GM18499 (cell line): ENCODE measurements around the gene ALDH1A1.

ENCODE experiments used
- ATAC-seq: cut with Tn5 transposase; IDR thresholded peaks from one replicate; pipeline ENCODE4 v1.9.1; 2021; ENCODE audit warnings: moderate number of reproducible peaks; ENCODE audit not compliant: insufficient read depth, unreplicated experiment

The ALDH1A1 gene

GRCh38 chr9:72921888-72922654 is 30.8 kb downstream of the ALDH1A1 start:
- no peak for ATAC-seq

DNA sequence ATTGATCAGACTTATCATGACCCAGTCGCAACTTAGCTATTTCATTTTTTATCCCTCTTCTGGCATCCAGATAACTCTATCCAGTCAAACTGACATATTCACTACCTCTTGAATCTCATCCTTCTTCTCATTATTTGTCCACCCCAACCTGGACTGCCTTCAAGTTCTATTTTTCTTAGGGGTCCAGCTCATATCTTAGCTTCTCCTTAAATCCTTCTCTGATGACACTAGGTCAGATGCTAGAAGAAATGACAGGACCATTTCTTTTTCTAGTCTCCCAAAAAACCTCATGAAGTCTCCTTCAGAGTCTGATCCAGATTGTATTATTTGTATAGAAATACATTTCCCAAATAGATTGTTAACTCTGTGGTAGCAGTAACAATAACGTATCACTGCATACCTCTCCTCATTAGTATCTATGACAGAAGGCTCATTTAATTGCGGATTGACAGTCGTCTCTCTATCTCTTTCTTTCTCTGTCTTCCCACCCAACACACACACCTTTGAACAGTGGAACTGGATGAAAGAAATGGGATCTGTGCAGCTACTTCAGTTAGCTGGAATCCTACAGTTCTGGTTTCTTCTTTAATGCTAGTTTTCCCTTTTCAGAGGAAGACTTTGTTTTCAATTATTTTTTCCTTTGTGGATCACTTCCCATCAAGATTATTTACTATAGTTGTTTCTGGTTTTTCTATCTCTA is 33.5 kb downstream of the ALDH1A1 start:
- no peak for ATAC-seq

GRCh38 chr9:72917892-72918509 is 34.9 kb downstream of the ALDH1A1 start:
- no peak for ATAC-seq

GRCh38 chr9:72915659-72916058 is 37.2 kb downstream of the ALDH1A1 start:
- no peak for ATAC-seq

GRCh38 chr9:72914750-72915149 is 38.1 kb downstream of the ALDH1A1 start:
- ATAC-seq, result no peak

DNA sequence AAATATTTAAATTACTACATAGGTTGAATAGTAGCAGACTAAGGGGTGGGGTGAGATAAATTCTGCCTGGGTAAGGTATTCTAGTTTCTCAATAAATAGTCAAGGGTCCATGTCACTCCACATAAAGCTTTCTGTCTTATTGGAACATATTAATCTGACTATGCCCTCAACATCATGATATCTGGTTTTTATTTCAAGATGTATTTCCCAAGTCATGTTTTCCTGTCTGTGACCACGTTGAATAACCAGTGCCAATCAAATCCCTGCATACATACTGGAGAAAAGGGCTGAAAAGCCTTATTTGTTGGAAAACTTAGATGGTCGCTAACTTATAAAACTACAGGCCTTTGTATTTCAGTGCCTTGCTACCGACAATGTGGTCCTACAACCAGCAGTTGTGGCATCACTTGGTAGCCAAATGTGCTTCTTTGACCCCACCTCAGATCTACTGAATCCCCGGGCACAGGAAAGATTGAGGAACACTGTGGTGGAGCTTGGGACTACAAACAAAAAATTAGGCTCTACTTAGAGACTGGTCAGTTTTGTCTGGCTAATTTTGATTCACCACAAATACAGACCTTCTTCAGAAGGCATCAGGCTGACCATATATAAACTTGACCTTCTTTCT is 39.4 kb downstream of the ALDH1A1 start:
- no peak for ATAC-seq

- ATAC-seq, result no peak
Measured at GRCh38 chr9:72912476-72913381, 40.1 kb downstream of the ALDH1A1 start.

DNA sequence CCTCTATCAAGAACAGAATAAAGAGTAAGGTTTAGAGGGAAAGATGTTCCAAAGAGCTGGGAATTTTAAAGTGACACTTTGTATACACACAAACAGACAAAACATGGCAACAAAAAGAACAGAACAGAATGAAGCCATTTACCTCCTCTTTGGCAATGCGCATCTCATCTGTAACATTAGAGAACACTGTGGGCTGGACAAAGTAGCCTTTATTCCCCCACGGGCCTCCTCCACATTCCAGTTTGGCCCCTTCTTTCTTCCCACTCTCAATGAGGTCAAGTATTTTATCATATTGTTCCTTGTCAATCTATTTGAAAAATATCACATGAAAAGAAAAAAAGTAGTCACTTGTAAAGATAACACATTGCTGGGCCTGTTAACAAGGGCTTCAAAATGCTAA is 41.0 kb downstream of the ALDH1A1 start:
- ATAC-seq, result no peak

GRCh38 chr9:72911247-72911775 is 41.5 kb downstream of the ALDH1A1 start:
- ATAC-seq, result no peak

GRCh38 chr9:72909428-72909827 is 43.4 kb downstream of the ALDH1A1 start:
- no peak for ATAC-seq

DNA sequence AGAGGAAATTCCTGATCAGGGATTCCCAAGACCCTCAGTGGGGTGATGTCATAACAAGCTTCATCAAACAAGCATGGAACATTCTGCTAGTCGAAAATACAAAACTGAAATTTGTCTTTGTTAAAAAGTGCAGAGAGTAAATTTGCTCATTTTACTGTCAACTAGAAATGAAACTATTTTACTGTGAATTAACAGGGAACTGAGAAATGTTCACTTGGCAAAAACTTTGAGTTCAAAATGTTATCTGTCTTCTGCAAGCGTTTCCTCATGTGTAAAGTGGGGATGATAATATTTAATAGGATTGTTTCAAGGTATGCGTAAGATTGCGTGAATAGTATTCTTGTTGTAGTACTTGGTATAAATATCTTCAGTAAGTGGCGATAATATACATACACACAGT is 45.4 kb downstream of the ALDH1A1 start:
- ATAC-seq, result no peak

DNA sequence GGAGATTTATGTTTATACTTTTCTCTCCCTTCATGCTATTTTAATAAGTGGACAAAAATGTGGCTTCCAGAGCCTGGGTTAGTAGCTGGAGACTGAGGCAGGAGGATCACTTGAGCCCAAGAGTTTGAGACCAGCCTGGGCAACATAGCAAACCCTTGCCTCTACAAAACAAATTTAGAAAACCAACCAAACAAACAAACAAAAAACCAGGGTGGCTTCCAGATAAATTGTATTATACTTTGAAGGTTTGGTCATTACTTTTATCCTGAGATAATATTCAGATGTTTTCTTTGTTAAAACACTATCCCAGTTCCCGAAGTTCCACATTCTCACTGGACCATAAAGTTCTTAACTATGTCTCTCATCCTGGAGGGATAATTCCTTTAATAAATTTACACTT is 46.0 kb downstream of the ALDH1A1 start:
- ATAC-seq, result no peak

DNA sequence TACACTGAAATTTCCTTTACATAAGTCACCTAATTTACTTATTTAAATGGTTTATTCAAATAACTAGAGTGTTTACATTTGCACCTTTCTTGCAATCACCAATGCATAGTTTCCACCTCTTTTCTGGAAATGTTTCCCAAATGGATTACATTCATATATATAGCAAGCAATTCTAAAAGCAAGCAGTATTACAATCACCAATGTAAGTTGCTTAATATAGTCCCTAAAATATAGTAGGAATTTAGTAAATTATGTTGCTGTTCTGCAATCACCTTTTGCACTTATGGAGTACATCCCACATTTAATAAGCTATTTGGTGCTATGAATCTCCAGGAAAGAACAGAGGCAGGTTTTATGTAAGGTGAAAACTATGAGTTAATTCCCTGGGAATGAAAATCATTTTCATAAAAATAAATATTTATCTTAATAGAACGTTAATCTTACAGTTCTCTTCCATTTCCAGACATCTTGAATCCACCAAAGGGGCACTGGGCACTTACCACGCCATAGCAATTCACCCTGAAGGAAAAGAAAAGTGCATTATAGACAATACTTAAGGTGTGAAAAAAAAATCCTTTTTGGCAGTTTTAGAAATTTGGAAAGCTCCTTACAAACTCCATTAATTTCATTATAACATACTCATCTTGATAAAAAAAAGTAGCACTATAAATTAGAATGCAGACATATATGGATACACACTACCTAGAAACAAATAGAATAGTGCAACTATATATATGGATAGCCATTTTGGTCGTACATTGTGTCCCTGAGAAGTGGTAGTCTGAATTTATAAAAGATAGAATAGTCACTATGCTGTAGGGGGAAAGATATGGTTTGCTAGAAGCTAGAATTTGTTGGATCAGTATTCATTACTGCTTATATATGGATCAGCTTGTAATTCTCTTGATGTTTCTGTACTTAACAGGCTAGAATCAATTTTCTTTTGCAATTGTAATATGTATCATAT is 47.1 kb downstream of the ALDH1A1 start:
- ATAC-seq, result no peak

GRCh38 chr9:72904267-72905093 is 48.4 kb downstream of the ALDH1A1 start:
- ATAC-seq, result no peak

DNA sequence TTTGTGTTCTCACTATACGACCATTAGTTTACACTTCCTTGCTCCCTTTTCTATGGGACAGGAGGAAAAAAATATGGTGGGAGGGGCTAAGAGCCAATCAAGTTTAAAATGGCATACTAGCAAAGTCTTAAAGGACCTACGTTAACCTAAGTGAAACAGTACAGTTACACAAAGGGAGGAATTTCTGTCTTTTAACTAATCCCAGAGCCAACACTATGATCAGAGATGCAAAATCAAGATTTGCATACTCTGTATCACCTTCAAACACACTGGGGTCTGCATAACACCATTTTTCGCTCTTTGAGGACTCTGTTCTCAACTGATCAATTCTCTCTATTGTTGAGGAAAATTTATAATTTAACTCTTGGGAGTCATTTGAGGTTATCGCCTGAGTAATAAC is 49.8 kb downstream of the ALDH1A1 start:
- no peak for ATAC-seq

DNA sequence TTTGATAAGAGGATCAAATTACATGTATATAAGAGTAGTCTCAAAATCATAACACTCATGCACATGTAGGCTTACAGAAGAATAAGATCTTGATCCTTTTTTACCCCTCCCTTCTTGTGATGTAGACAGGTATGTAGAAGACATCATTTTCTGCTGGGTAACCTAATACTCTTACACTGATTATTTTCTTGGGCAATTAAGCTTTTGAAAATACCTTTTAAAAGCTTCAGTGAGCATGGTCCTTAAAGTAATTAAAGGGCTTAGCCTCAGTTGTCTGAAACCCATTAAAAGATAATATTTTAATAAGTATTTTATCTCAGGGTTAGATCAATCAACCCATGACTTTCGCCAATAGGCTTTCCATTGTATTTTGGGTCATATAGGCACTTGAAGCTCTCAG is 50.6 kb downstream of the ALDH1A1 start:
- ATAC-seq, result no peak

DNA sequence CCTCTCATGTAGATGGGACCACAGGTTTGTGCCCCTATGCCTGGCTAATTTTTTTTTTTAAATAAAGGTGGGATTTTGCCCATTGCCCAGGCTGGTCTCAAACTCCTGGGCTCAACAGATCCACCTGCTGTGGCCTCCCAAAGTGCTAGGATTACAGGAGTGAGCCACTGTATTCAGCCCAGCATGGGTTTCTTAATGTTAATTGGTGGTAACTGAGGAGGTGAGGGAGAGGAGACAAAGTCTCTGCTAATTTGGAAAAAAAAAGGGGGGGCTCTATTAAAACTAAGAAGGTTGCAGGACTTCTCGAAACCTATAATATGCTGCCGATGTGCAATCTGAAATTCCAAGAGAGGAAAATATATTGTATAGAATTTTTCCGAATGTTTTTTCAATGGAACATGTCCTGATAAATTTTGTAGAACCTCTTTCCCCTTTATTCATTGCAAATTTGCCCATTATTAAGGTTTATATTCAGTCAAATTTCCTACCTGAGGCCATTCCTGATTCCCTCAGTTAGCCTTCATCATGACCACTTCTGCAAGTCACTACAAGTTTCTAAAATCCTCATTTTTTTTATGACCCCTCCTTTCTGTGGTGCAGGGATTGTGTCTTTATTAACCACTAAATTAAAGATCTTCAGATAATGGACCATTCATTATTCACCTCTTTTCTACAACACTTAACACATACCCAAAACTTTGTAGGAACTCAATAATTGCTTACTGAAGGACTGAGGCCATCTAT is 52.9 kb downstream of the ALDH1A1 start:
- no peak for ATAC-seq
